ENCODE measurements around the gene KRTAP5-1.

The KRTAP5-1 gene

GRCh38 chr11:1546536-1547466, 38.3 kb downstream of the KRTAP5-1 start:
- H3K4me3 ChIP-seq (ENCODE audit: control insufficient read depth, low read depth, low read length), result no peak overlapping the region
- DNase-seq (ENCODE audit: low read depth), result no peak
- TF ChIP-seq CTCF (conservative IDR thresholded peaks at IDR 0.05; ENCODE audit: control insufficient read depth, insufficient read depth, low read depth, low read length), result no peak

GRCh38 chr11:1546077-1546535, 39.0 kb downstream of the KRTAP5-1 start:
- DNase-seq (ENCODE audit: low read depth), result no peak
- no peak overlapping the region for H3K4me3 ChIP-seq (ENCODE audit: control insufficient read depth, low read depth, low read length)
- no peak for TF ChIP-seq CTCF (conservative IDR thresholded peaks at IDR 0.05; ENCODE audit: control insufficient read depth, insufficient read depth, low read depth, low read length)

- H3K4me3 ChIP-seq (ENCODE audit: control insufficient read depth, low read depth, low read length), result no peak overlapping the region
- DNase-seq (ENCODE audit: low read depth), result no peak
- no peak for TF ChIP-seq CTCF (conservative IDR thresholded peaks at IDR 0.05; ENCODE audit: control insufficient read depth, insufficient read depth, low read depth, low read length)
Measured at GRCh38 chr11:1545432-1545831, 39.7 kb downstream of the KRTAP5-1 start.

- H3K4me3 ChIP-seq (ENCODE audit: control insufficient read depth, low read depth, low read length), result no peak overlapping the region
- TF ChIP-seq CTCF (conservative IDR thresholded peaks at IDR 0.05; ENCODE audit: control insufficient read depth, insufficient read depth, low read depth, low read length), result no peak
- no peak for DNase-seq (ENCODE audit: low read depth)
Measured at GRCh38 chr11:1544536-1544935, 40.5 kb downstream of the KRTAP5-1 start.

- no peak for DNase-seq (ENCODE audit: low read depth)
- TF ChIP-seq CTCF (conservative IDR thresholded peaks at IDR 0.05; ENCODE audit: control insufficient read depth, insufficient read depth, low read depth, low read length), result no peak
- H3K4me3 ChIP-seq (ENCODE audit: control insufficient read depth, low read depth, low read length), result no peak overlapping the region
Measured at GRCh38 chr11:1543606-1544263, 41.3 kb downstream of the KRTAP5-1 start.

GRCh38 chr11:1542267-1542666, 42.8 kb downstream of the KRTAP5-1 start:
- H3K4me3 ChIP-seq (ENCODE audit: control insufficient read depth, low read depth, low read length), result no peak overlapping the region
- no peak for DNase-seq (ENCODE audit: low read depth)
- TF ChIP-seq CTCF (conservative IDR thresholded peaks at IDR 0.05; ENCODE audit: control insufficient read depth, insufficient read depth, low read depth, low read length), result no peak

Measured in fibroblast of mammary gland (primary cell).